OCI-LY1 (cell line): ENCODE measurements around the gene ICA1.

ENCODE experiments used
- H2AFZ ChIP-seq: fragments of 200-600 bp; sonication (generic), shearing (Covaris generic); 2 replicates; pipeline ENCODE4 v1.6.0; 2014; ENCODE audit warnings: antibody characterized with exemption, mild to moderate bottlenecking, low read length
- H3F3A ChIP-seq: fragments of 200-600 bp; sonication (generic), shearing (Covaris generic); 2 replicates; pipeline ENCODE4 v1.6.0; 2014; ENCODE audit warnings: mild to moderate bottlenecking, antibody characterized with exemption, low read length, moderate library complexity; ENCODE audit not compliant: insufficient read depth
- H3K27ac ChIP-seq: fragments of 200-600 bp; sonication (generic); 2 replicates; pipeline ENCODE4 v1.5.1; 2014; ENCODE audit warnings: low read length, mixed run types, mild to moderate bottlenecking, low read depth; ENCODE audit not compliant: poor library complexity, severe bottlenecking
- H3K27me3 ChIP-seq: fragments of 200-600 bp; sonication (generic); 2 replicates; pipeline ENCODE4 v1.6.0; 2014; ENCODE audit warnings: antibody characterized with exemption, mild to moderate bottlenecking, low read length, moderate library complexity; ENCODE audit not compliant: insufficient read depth
- H3K36me3 ChIP-seq: fragments of 200-600 bp; sonication (generic); 2 replicates; pipeline ENCODE4 v1.6.1; 2014; ENCODE audit warnings: mild to moderate bottlenecking, antibody characterized with exemption, low read length, moderate library complexity, mixed read lengths; ENCODE audit not compliant: insufficient read depth
- H3K4me1 ChIP-seq: fragments of 200-600 bp; sonication (generic); 2 replicates; pipeline ENCODE4 v1.5.1; 2014; ENCODE audit warnings: mild to moderate bottlenecking, low read length, moderate library complexity; ENCODE audit not compliant: insufficient read depth, severe bottlenecking
- H3K4me2 ChIP-seq: fragments of 200-600 bp; sonication (generic), shearing (Covaris generic); 2 replicates; pipeline ENCODE4 v1.6.1; 2014; ENCODE audit warnings: low read length
- H3K4me3 ChIP-seq: fragments of 200-600 bp; sonication (generic); 2 replicates; pipeline ENCODE4 v1.5.1; 2014; ENCODE audit warnings: low read length, low read depth, mild to moderate bottlenecking, mixed read lengths; ENCODE audit not compliant: poor library complexity, severe bottlenecking
- H3K79me2 ChIP-seq: fragments of 200-600 bp; shearing (Covaris generic); 2 replicates; pipeline ENCODE4 v1.6.1; 2016; ENCODE audit warnings: mixed run types, low read length, mixed read lengths; ENCODE audit not compliant: insufficient read depth
- H3K9ac ChIP-seq: fragments of 200-600 bp; sonication (generic), shearing (Covaris generic); 2 replicates; pipeline ENCODE4 v1.6.1; 2014; ENCODE audit warnings: mild to moderate bottlenecking, low read length, mixed read lengths
- H3K9me2 ChIP-seq: fragments of 200-600 bp; sonication (generic), shearing (Covaris generic); 2 replicates; pipeline ENCODE4 v1.6.1; 2014; ENCODE audit warnings: low read depth, mild to moderate bottlenecking, low read length, mixed read lengths
- H3K9me3 ChIP-seq: fragments of 200-600 bp; shearing (Covaris generic); 2 replicates; pipeline ENCODE4 v1.6.1; 2014; ENCODE audit warnings: low read length, mixed read lengths
- H4K20me1 ChIP-seq: fragments of 200-600 bp; sonication (generic), shearing (Covaris generic); 2 replicates; pipeline ENCODE4 v1.6.0; 2016; ENCODE audit warnings: mild to moderate bottlenecking, low read length; ENCODE audit not compliant: insufficient read depth
- EZH2 ChIP-seq: fragments of 200-600 bp; sonication (generic), shearing (Covaris generic); IDR thresholded peaks from 2 replicates; pipeline ENCODE4 v1.8.0; 2017; ENCODE audit warnings: borderline replicate concordance, mixed run types, mild to moderate bottlenecking, antibody characterized with exemption, low read length, moderate library complexity, mixed read lengths
- TF ChIP-seq, protein P1 (sequence below): fragments of 200-600 bp; sonication (generic), shearing (Covaris generic); IDR thresholded peaks from 2 replicates; pipeline ENCODE4 v1.5.1; 2017; ENCODE audit warnings: mild to moderate bottlenecking, antibody characterized with exemption, low read length, moderate library complexity, mixed read lengths

The ICA1 gene

DNA sequence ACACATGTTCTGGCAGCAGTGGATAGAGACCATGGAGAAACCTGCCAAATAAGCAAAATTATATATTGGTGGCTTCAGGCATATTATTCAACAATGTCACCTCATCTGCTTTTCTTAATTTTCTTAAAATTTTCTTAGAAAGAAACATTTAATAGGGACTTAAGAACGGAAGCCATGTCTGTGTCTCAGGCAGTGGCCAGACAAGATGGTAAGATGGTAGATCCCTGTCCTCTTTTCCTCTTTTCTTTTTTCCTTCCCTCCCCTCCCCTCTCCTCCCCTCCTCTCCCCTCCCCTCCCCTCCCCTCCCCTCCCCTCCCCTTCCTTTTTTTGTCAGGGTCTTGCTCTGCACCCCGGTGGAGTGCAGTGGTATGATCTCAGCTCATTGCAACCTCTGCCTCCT is 24.2 kb upstream of the ICA1 start:
- no peaks in the 10 kb centered on the region for H3K79me2 ChIP-seq
- no peaks in the 10 kb centered on the region for H3K27me3 ChIP-seq
- H3K4me2 ChIP-seq, result no peak overlapping the region
- no peaks in the 10 kb centered on the region for H3K9me2 ChIP-seq
- H3K36me3 ChIP-seq, result no peaks in the 10 kb centered on the region
- H2AFZ ChIP-seq, result no peak overlapping the region
- no peak overlapping the region for H3K4me3 ChIP-seq
- H3K9me3 ChIP-seq, result no peaks in the 10 kb centered on the region
- no peaks in the 10 kb centered on the region for H4K20me1 ChIP-seq
- no peak overlapping the region for H3K27ac ChIP-seq
- no peaks in the 10 kb centered on the region for H3K4me1 ChIP-seq
- no peak overlapping the region for H3K9ac ChIP-seq
- TF ChIP-seq EZH2, result no peak
- TF ChIP-seq, protein P1, sequence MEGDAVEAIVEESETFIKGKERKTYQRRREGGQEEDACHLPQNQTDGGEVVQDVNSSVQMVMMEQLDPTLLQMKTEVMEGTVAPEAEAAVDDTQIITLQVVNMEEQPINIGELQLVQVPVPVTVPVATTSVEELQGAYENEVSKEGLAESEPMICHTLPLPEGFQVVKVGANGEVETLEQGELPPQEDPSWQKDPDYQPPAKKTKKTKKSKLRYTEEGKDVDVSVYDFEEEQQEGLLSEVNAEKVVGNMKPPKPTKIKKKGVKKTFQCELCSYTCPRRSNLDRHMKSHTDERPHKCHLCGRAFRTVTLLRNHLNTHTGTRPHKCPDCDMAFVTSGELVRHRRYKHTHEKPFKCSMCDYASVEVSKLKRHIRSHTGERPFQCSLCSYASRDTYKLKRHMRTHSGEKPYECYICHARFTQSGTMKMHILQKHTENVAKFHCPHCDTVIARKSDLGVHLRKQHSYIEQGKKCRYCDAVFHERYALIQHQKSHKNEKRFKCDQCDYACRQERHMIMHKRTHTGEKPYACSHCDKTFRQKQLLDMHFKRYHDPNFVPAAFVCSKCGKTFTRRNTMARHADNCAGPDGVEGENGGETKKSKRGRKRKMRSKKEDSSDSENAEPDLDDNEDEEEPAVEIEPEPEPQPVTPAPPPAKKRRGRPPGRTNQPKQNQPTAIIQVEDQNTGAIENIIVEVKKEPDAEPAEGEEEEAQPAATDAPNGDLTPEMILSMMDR, result no peak
- H3F3A ChIP-seq, result no peaks in the 10 kb centered on the region

DNA sequence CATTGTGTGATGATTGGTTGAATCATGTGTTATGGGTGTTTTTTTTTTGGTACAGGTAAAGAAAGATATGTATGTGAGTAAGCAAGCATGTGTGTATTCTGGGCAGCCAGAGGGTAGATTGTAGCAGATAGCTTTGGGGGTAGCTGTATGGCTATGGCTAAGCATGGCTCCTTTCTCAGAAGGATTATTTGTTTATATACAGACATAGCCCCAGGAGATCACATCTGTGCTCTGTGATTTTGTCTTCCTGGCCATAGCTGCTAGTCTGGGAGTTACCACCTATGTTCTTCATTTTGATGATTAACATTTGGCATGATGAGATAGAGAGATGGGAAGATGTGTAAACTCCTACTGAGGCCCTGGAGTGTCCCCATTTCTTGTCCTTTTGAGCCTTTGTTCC is 23.2 kb upstream of the ICA1 start:
- Histone ChIP-seq H3K27ac (no peak overlapping the region), H3K4me3 (no peak overlapping the region), H3K9me3 (no peaks in the 10 kb centered on the region), H3F3A (no peaks in the 10 kb centered on the region), H3K4me2 (no peak overlapping the region), H3K4me1 (no peaks in the 10 kb centered on the region), H4K20me1 (no peaks in the 10 kb centered on the region), H3K79me2 (no peaks in the 10 kb centered on the region), H3K9me2 (no peaks in the 10 kb centered on the region), H3K9ac (no peak overlapping the region), H2AFZ (no peak overlapping the region), H3K27me3 (no peaks in the 10 kb centered on the region), H3K36me3 (no peaks in the 10 kb centered on the region)
- no peak for TF ChIP-seq EZH2
- TF ChIP-seq, protein P1, result no peak

DNA sequence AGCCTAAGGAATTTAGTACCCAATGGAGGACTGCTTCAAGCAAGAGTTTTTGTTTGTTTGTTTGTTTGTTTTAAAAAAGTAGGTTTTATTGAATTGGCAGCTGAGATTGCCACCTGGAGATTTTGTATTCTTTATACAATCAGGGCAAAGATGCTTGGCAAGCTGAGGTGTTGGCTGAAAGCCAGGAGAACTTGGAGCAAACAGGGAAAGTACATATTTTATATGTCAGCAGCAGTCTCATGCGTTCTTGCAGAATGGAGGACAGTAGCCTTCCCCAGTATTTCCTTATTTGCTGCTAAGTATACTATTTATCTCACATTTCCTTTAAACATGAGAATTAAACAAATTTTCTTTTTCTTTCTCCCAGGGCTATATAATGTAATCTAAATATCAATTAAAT is 22.6 kb upstream of the ICA1 start:
- no peaks in the 10 kb centered on the region for H3K9me2 ChIP-seq
- no peak overlapping the region for H3K4me2 ChIP-seq
- H3K79me2 ChIP-seq, result no peaks in the 10 kb centered on the region
- H2AFZ ChIP-seq, result no peak overlapping the region
- H3K27ac ChIP-seq, result no peak overlapping the region
- no peaks in the 10 kb centered on the region for H3K9me3 ChIP-seq
- no peak for TF ChIP-seq EZH2
- TF ChIP-seq, protein P1, result no peak
- H4K20me1 ChIP-seq, result no peaks in the 10 kb centered on the region
- H3K4me1 ChIP-seq, result no peaks in the 10 kb centered on the region
- H3K27me3 ChIP-seq, result no peaks in the 10 kb centered on the region
- no peaks in the 10 kb centered on the region for H3K36me3 ChIP-seq
- no peaks in the 10 kb centered on the region for H3F3A ChIP-seq
- no peak overlapping the region for H3K9ac ChIP-seq
- no peak overlapping the region for H3K4me3 ChIP-seq
